CD8-positive, alpha-beta memory T cell (primary cell): Measurements from ENCODE around the gene PXT1. TPM values are rescaled to one million over a fixed set of nuclear protein-coding genes. Genes with fewer than 3 reads are reported as not detected.

ENCODE experiments used
- polyA plus RNA-seq: library from polyadenylated mRNA; unstranded; fragments of 300-500 nt; fragmentation: Illumina TruSeq; gene quantifications from one replicate; pipeline ENCODE4 v1.2.3, GENCODE V29; 2021
- total RNA-seq, 2 experiments: library from RNA; stranded (reverse); gene quantifications; one replicate each; pipeline ENCODE4 v1.2.3, GENCODE V29; 2021

The PXT1 gene
- total and polyA plus RNA-seq, 3 experiments from 2014 or later = 0.20 TPM; not detected in 2

Other genes starting within 250 kb of the PXT1 start
- gene BRPF3, start 246.1 kb downstream of the PXT1 start, total RNA-seq = 10 to 100 TPM; 22.4 to 26.4 TPM
- gene BRPF3, start 246.1 kb downstream of the PXT1 start, polyA plus RNA-seq = 8.4 TPM
- gene PNPLA1, start 172.8 kb downstream of the PXT1 start, total RNA-seq = not detected
- not detected for gene PNPLA1, start 172.8 kb downstream of the PXT1 start, polyA plus RNA-seq
- not detected for gene BNIP5, start 106.0 kb downstream of the PXT1 start, total RNA-seq
- gene BNIP5, start 106.0 kb downstream of the PXT1 start, polyA plus RNA-seq = not detected
- under 1 TPM; 0.61 to 0.78 TPM for gene ETV7, start 55.2 kb downstream of the PXT1 start, total RNA-seq
- gene ETV7, start 55.2 kb downstream of the PXT1 start, polyA plus RNA-seq = 2.4 TPM
- gene KCTD20, start 146 bp upstream of the PXT1 start, total RNA-seq = 10 to 100 TPM; 52.3 to 52.4 TPM
- gene KCTD20, start 146 bp upstream of the PXT1 start, polyA plus RNA-seq = 41.4 TPM
- gene STK38, start 104.6 kb upstream of the PXT1 start, total RNA-seq = 10 to 100 TPM; 44.9 to 47.6 TPM
- 110 TPM for gene STK38, start 104.6 kb upstream of the PXT1 start, polyA plus RNA-seq
- gene SRSF3, start 151.5 kb upstream of the PXT1 start, total RNA-seq = 100 to 1,000 TPM; 572 to 579 TPM
- 370 TPM for gene SRSF3, start 151.5 kb upstream of the PXT1 start, polyA plus RNA-seq
- gene CDKN1A, start 235.9 kb upstream of the PXT1 start, total RNA-seq = 10 to 100 TPM; 64.7 to 66.4 TPM
- gene CDKN1A, start 235.9 kb upstream of the PXT1 start, polyA plus RNA-seq = 1.6 TPM